Neural cell (in vitro differentiated cells): ENCODE measurements around the gene TBC1D16.
A peak's percentile ranks its signal among the peaks of the same experiment; 100 is the strongest.

ENCODE experiments used
- EP300 ChIP-seq: fragments of 450-650 bp; conservative IDR thresholded peaks from 2 replicates; pipeline ENCODE4 v1.6.1; 2014; ENCODE audit warnings: antibody characterized with exemption, mild to moderate bottlenecking, moderate library complexity; ENCODE audit not compliant: poor library complexity, severe bottlenecking
- EZH2 ChIP-seq: fragments of 200-600, 300-800 bp; shearing (Covaris generic), sonication (generic); IDR thresholded peaks from 2 replicates; pipeline ENCODE4 v1.6.1; 2014; ENCODE audit warnings: antibody characterized with exemption, low read length, borderline replicate concordance, mild to moderate bottlenecking; ENCODE audit not compliant: insufficient read depth, poor library complexity, severe bottlenecking
- MXI1 ChIP-seq: fragments of 450-650 bp; conservative IDR thresholded peaks from 2 replicates; pipeline ENCODE4 v1.6.1; 2014; ENCODE audit warnings: antibody characterized with exemption, mild to moderate bottlenecking; ENCODE audit not compliant: poor library complexity, severe bottlenecking
- POLR2AphosphoS5 ChIP-seq: IDR thresholded peaks from 2 replicates; pipeline ENCODE4 v1.6.1; 2012
- RAD21 ChIP-seq: fragments of 450-650 bp; conservative IDR thresholded peaks from 2 replicates; pipeline ENCODE4 v1.6.1; 2014; ENCODE audit warnings: antibody characterized with exemption, mild to moderate bottlenecking, moderate library complexity
- SMC3 ChIP-seq: fragments of 450-650 bp; conservative IDR thresholded peaks from 2 replicates; pipeline ENCODE4 v1.6.1; 2014; ENCODE audit warnings: antibody characterized with exemption, mild to moderate bottlenecking, moderate library complexity; ENCODE audit not compliant: poor library complexity
- TAF1 ChIP-seq: IDR thresholded peaks from 2 replicates; pipeline ENCODE4 v1.6.1; 2012; ENCODE audit warnings: low read depth
- TF ChIP-seq, protein P1 (sequence below): fragments of 450-650 bp; IDR thresholded peaks from 2 replicates; pipeline ENCODE4 v1.5.1; 2014; ENCODE audit warnings: antibody characterized with exemption, mild to moderate bottlenecking, moderate library complexity; ENCODE audit not compliant: poor library complexity, severe bottlenecking
- TF ChIP-seq, protein P2 (sequence below): IDR thresholded peaks from 2 replicates; pipeline ENCODE4 v1.6.1; 2012; ENCODE audit warnings: borderline replicate concordance

DNA sequence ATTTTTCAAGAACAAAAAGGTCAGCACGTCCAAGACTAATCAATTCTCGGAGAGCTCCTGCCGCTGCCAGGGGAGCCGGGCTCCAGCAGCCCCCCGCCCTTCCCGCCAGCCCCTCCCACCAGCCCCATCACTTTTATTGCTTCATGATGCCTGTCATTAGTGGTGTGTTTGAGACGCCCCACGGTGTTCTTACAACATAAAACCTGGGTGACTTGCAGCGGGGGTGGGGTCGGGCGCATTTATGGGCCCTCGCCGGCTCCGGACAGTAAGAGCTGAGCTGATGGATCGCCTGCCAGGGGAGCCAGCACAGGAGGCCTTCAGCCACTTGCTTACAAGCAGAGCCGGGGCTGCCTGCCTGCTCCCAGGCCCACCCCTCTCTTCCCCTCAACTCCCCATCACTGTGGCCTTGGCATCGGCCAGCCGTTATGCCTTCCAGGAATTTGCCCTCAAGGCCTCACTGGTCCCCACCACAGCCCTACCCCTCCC is 113.5 kb downstream of the TBC1D16 start:
- TF ChIP-seq, protein P1, sequence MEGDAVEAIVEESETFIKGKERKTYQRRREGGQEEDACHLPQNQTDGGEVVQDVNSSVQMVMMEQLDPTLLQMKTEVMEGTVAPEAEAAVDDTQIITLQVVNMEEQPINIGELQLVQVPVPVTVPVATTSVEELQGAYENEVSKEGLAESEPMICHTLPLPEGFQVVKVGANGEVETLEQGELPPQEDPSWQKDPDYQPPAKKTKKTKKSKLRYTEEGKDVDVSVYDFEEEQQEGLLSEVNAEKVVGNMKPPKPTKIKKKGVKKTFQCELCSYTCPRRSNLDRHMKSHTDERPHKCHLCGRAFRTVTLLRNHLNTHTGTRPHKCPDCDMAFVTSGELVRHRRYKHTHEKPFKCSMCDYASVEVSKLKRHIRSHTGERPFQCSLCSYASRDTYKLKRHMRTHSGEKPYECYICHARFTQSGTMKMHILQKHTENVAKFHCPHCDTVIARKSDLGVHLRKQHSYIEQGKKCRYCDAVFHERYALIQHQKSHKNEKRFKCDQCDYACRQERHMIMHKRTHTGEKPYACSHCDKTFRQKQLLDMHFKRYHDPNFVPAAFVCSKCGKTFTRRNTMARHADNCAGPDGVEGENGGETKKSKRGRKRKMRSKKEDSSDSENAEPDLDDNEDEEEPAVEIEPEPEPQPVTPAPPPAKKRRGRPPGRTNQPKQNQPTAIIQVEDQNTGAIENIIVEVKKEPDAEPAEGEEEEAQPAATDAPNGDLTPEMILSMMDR: no peak
- TF ChIP-seq EP300 (no peak), EZH2 (no peak), SMC3 (no peak), TAF1 (no peak), MXI1 (no peak), RAD21 (no peak), POLR2AphosphoS5 (peak; percentile 61)
- TF ChIP-seq, protein P2, sequence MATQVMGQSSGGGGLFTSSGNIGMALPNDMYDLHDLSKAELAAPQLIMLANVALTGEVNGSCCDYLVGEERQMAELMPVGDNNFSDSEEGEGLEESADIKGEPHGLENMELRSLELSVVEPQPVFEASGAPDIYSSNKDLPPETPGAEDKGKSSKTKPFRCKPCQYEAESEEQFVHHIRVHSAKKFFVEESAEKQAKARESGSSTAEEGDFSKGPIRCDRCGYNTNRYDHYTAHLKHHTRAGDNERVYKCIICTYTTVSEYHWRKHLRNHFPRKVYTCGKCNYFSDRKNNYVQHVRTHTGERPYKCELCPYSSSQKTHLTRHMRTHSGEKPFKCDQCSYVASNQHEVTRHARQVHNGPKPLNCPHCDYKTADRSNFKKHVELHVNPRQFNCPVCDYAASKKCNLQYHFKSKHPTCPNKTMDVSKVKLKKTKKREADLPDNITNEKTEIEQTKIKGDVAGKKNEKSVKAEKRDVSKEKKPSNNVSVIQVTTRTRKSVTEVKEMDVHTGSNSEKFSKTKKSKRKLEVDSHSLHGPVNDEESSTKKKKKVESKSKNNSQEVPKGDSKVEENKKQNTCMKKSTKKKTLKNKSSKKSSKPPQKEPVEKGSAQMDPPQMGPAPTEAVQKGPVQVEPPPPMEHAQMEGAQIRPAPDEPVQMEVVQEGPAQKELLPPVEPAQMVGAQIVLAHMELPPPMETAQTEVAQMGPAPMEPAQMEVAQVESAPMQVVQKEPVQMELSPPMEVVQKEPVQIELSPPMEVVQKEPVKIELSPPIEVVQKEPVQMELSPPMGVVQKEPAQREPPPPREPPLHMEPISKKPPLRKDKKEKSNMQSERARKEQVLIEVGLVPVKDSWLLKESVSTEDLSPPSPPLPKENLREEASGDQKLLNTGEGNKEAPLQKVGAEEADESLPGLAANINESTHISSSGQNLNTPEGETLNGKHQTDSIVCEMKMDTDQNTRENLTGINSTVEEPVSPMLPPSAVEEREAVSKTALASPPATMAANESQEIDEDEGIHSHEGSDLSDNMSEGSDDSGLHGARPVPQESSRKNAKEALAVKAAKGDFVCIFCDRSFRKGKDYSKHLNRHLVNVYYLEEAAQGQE: no peak
